ENCODE measurements around the gene MMP13.

MMP13 gene

DNA sequence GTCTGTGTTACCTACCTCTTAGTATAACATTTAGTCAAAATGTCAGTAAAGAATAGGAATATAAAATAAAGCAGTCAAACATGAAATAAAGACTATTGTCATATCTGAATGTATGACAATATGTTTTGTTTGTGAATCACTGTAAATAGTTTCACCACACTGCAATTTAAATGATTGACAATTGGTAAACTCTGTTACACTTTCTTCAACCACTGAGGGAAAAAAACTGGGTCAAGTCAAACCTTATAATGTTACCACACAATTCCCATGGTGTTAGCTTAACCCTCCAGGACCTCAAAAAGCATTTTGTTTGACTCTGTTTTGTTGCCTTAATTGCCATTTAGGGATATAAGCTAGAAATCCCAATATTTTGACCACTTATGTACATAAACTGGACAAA, 10.5 kb upstream of the MMP13 start:
- TF ChIP-seq, protein P1, sequence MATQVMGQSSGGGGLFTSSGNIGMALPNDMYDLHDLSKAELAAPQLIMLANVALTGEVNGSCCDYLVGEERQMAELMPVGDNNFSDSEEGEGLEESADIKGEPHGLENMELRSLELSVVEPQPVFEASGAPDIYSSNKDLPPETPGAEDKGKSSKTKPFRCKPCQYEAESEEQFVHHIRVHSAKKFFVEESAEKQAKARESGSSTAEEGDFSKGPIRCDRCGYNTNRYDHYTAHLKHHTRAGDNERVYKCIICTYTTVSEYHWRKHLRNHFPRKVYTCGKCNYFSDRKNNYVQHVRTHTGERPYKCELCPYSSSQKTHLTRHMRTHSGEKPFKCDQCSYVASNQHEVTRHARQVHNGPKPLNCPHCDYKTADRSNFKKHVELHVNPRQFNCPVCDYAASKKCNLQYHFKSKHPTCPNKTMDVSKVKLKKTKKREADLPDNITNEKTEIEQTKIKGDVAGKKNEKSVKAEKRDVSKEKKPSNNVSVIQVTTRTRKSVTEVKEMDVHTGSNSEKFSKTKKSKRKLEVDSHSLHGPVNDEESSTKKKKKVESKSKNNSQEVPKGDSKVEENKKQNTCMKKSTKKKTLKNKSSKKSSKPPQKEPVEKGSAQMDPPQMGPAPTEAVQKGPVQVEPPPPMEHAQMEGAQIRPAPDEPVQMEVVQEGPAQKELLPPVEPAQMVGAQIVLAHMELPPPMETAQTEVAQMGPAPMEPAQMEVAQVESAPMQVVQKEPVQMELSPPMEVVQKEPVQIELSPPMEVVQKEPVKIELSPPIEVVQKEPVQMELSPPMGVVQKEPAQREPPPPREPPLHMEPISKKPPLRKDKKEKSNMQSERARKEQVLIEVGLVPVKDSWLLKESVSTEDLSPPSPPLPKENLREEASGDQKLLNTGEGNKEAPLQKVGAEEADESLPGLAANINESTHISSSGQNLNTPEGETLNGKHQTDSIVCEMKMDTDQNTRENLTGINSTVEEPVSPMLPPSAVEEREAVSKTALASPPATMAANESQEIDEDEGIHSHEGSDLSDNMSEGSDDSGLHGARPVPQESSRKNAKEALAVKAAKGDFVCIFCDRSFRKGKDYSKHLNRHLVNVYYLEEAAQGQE (IDR thresholded peaks at IDR 0.05; ENCODE audit: insufficient read depth in 1 of 2, low read depth in 2 of 2, low read length in 2 of 2) = no peak
- no peak for TF ChIP-seq FOXP2 (optimal IDR thresholded peaks at IDR 0.05; ENCODE audit: borderline replicate concordance, extremely low read depth, extremely low read length, insufficient read depth)
- no peak for TF ChIP-seq POLR2AphosphoS5 (IDR thresholded peaks at IDR 0.05; ENCODE audit: low read depth, low read length)
- TF ChIP-seq SIN3A (IDR thresholded peaks at IDR 0.05; ENCODE audit: borderline replicate concordance, insufficient read depth, low read length) = no peak
- no peak for TF ChIP-seq TAF1 (IDR thresholded peaks at IDR 0.05; ENCODE audit: borderline replicate concordance, insufficient read depth, low read length)

DNA sequence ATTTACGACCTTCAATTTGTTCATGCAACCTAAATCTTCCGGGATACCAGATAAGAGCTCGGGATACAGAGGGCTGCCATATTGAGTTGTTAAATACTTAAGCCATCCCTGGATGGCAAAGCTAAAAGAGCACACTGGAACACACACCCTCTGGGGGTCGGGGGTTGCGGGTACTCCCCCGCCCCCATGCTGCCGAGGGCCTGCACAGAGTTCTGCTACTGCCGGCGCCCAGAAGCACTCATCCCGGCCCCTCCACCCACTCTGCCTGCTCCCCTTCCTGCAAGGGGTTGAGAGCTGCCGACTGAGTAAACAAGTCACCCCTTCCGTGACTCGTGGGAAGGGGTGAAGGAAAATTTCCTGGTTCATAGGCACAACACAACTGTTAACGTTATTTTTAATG, 9.3 kb upstream of the MMP13 start:
- no peak for TF ChIP-seq FOXP2 (optimal IDR thresholded peaks at IDR 0.05; ENCODE audit: borderline replicate concordance, extremely low read depth, extremely low read length, insufficient read depth)
- no peak for TF ChIP-seq TAF1 (IDR thresholded peaks at IDR 0.05; ENCODE audit: borderline replicate concordance, insufficient read depth, low read length)
- TF ChIP-seq, protein P1 (IDR thresholded peaks at IDR 0.05; ENCODE audit: insufficient read depth in 1 of 2, low read depth in 2 of 2, low read length in 2 of 2) = no peak
- TF ChIP-seq POLR2AphosphoS5 (IDR thresholded peaks at IDR 0.05; ENCODE audit: low read depth, low read length) = no peak
- no peak for TF ChIP-seq SIN3A (IDR thresholded peaks at IDR 0.05; ENCODE audit: borderline replicate concordance, insufficient read depth, low read length)

DNA sequence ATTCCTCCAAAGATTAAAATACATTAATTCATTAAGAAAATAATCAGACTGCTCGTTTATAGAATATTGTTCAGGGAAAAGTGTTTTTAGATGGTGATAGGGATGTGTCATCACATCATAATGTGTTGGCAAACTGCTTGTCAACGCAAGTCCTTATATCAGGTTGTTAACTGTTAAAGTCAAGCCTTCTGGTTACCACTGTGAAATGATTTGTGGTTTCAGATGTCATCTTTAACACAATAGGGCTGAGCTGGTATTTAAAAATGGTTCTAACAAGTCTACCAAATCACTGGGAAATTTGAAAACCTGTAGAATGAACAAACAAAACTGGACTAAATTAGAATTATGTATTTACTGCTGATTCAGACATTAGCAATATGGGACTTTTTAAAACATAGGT, 2.4 kb upstream of the MMP13 start:
- TF ChIP-seq TAF1 (IDR thresholded peaks at IDR 0.05; ENCODE audit: borderline replicate concordance, insufficient read depth, low read length) (no peak), FOXP2 (optimal IDR thresholded peaks at IDR 0.05; ENCODE audit: borderline replicate concordance, extremely low read depth, extremely low read length, insufficient read depth) (no peak), POLR2AphosphoS5 (IDR thresholded peaks at IDR 0.05; ENCODE audit: low read depth, low read length) (no peak), SIN3A (IDR thresholded peaks at IDR 0.05; ENCODE audit: borderline replicate concordance, insufficient read depth, low read length) (no peak)
- TF ChIP-seq, protein P1 (IDR thresholded peaks at IDR 0.05; ENCODE audit: insufficient read depth in 1 of 2, low read depth in 2 of 2, low read length in 2 of 2) = no peak

DNA sequence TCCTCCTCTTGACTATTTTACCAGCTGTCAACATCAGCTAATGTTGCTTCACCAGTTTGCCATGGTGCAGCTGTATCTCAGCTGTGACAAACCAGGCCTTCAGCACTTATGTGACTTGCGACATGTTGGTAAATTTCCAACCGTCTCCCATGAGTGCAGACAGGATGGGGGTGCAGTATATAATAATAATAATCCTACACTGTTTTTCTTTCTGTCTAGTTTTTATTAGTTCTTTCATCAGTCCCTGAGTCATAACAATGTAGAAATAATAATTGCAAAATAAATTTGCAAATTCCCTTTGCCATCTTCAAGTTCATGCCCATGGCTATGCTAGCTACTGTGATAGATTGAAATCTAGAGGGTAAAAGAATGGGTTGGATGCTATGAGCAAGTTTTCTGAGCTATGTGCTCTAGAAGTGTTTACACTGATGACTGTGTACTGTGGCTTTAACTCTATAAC, 4.9 kb downstream of the MMP13 start:
- TF ChIP-seq SIN3A (IDR thresholded peaks at IDR 0.05; ENCODE audit: borderline replicate concordance, insufficient read depth, low read length) = no peak
- no peak for TF ChIP-seq FOXP2 (optimal IDR thresholded peaks at IDR 0.05; ENCODE audit: borderline replicate concordance, extremely low read depth, extremely low read length, insufficient read depth)
- TF ChIP-seq TAF1 (IDR thresholded peaks at IDR 0.05; ENCODE audit: borderline replicate concordance, insufficient read depth, low read length) = no peak
- TF ChIP-seq, protein P1 (IDR thresholded peaks at IDR 0.05; ENCODE audit: insufficient read depth in 1 of 2, low read depth in 2 of 2, low read length in 2 of 2) = no peak
- TF ChIP-seq POLR2AphosphoS5 (IDR thresholded peaks at IDR 0.05; ENCODE audit: low read depth, low read length) = no peak

DNA sequence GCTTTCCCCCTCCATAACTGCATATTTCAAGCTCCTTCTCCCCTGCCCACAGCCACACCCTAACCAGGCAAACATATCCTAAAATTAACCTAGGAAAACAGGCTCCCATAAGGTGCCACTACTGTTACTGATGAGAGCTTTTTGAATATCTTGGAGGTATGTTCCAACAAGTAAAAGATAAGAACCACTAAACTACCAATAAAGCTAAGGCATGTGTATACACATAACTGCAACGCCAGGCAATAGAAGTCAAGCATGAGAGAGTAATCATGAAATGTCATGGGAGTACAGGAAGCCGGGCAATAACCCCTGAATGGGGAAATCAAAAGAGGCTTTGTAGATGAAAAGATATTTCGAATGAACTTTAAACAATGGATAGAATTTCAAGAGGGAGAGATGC, 9.3 kb downstream of the MMP13 start:
- no peak for TF ChIP-seq FOXP2 (optimal IDR thresholded peaks at IDR 0.05; ENCODE audit: borderline replicate concordance, extremely low read depth, extremely low read length, insufficient read depth)
- no peak for TF ChIP-seq TAF1 (IDR thresholded peaks at IDR 0.05; ENCODE audit: borderline replicate concordance, insufficient read depth, low read length)
- no peak for TF ChIP-seq POLR2AphosphoS5 (IDR thresholded peaks at IDR 0.05; ENCODE audit: low read depth, low read length)
- TF ChIP-seq SIN3A (IDR thresholded peaks at IDR 0.05; ENCODE audit: borderline replicate concordance, insufficient read depth, low read length) = no peak
- TF ChIP-seq, protein P1 (IDR thresholded peaks at IDR 0.05; ENCODE audit: insufficient read depth in 1 of 2, low read depth in 2 of 2, low read length in 2 of 2) = no peak

All from PFSK-1 (cell line).